Measurements from ENCODE around the gene MGLL.

- no peak for TF ChIP-seq MAX (IDR thresholded peaks at IDR 0.05)
- TF ChIP-seq CTCF (IDR thresholded peaks at IDR 0.05; ENCODE audit: low read depth, low read length, missing input control), result no peak
- TF ChIP-seq TAF1 (conservative IDR thresholded peaks at IDR 0.05), result no peak
- no peak for TF ChIP-seq JUND (IDR thresholded peaks at IDR 0.05)
- TF ChIP-seq EGR1 (IDR thresholded peaks at IDR 0.05; ENCODE audit: low read depth in 2 of 2), result no peak
- TF ChIP-seq RAD21 (IDR thresholded peaks at IDR 0.05), result no peak
- no peak for TF ChIP-seq GABPA (IDR thresholded peaks at IDR 0.05 in 1 of 2, conservative IDR thresholded peaks at IDR 0.05 in 1 of 2)
- TF ChIP-seq ATF3 (IDR thresholded peaks at IDR 0.05), result no peak
- TF ChIP-seq REST (IDR thresholded peaks at IDR 0.05), result no peak
- no peak for TF ChIP-seq YY1 (IDR thresholded peaks at IDR 0.05)
- no peak for TF ChIP-seq HNF4G (IDR thresholded peaks at IDR 0.05)
Observed at GRCh38 chr3:127849368-127849767, 27.1 kb upstream of the MGLL start.
